ENCODE results near the gene ASL.

- TF ChIP-seq, protein P1, sequence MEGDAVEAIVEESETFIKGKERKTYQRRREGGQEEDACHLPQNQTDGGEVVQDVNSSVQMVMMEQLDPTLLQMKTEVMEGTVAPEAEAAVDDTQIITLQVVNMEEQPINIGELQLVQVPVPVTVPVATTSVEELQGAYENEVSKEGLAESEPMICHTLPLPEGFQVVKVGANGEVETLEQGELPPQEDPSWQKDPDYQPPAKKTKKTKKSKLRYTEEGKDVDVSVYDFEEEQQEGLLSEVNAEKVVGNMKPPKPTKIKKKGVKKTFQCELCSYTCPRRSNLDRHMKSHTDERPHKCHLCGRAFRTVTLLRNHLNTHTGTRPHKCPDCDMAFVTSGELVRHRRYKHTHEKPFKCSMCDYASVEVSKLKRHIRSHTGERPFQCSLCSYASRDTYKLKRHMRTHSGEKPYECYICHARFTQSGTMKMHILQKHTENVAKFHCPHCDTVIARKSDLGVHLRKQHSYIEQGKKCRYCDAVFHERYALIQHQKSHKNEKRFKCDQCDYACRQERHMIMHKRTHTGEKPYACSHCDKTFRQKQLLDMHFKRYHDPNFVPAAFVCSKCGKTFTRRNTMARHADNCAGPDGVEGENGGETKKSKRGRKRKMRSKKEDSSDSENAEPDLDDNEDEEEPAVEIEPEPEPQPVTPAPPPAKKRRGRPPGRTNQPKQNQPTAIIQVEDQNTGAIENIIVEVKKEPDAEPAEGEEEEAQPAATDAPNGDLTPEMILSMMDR (IDR thresholded peaks at IDR 0.05; ENCODE audit: low read depth, low read length, missing input control), result no peak
- TF ChIP-seq SP1 (IDR thresholded peaks at IDR 0.05) (peak; percentile 94), MAX (IDR thresholded peaks at IDR 0.05) (peak; percentile 81), REST (IDR thresholded peaks at IDR 0.05) (peak; percentile 86)
Measured at GRCh38 chr7:66036788-66037187, 38.8 kb upstream of the ASL start.
